Liver (tissue), 9 donors: ENCODE data around the gene NDUFB2. TPM values are rescaled to one million over a fixed set of nuclear protein-coding genes. Genes with fewer than 3 reads are reported as not detected.

Experiments used
- DNase-seq: peaks from one replicate; pipeline ENCODE4 v3.0.0-alpha.2; 2017; ENCODE audit warnings: low spot score
- H3K27ac ChIP-seq, 2 donors: one replicate each; pipeline ENCODE4 v1.7.0; 2013; ENCODE audit warnings: inconsistent platforms in 2 of 2, low read length in 2 of 2, control low read depth in 1 of 2, low read depth in 1 of 2, mild to moderate bottlenecking in 1 of 2
- H3K27me3 ChIP-seq, 4 donors: one replicate each; pipeline versions ENCODE4 v1.6.1 to v1.7.0; 2013; ENCODE audit warnings: low read length in 3 of 4, inconsistent platforms in 1 of 4, mild to moderate bottlenecking in 1 of 4, moderate library complexity in 1 of 4; ENCODE audit not compliant: control insufficient read depth in 4 of 4, insufficient read depth in 4 of 4
- H3K36me3 ChIP-seq, 4 donors: one replicate each; pipeline versions ENCODE4 v1.6.1 to v1.7.0; 2013; ENCODE audit warnings: low read length in 3 of 4, mild to moderate bottlenecking in 3 of 4, low read depth in 1 of 4, moderate library complexity in 1 of 4; ENCODE audit not compliant: control insufficient read depth in 4 of 4, insufficient read depth in 3 of 4
- H3K4me1 ChIP-seq, 4 donors: one replicate each; pipeline versions ENCODE4 v1.6.1 to v1.7.0; 2013; ENCODE audit warnings: low read length in 3 of 4, mild to moderate bottlenecking in 3 of 4, moderate library complexity in 1 of 4; ENCODE audit not compliant: control insufficient read depth in 4 of 4, insufficient read depth in 4 of 4
- H3K4me3 ChIP-seq, 3 donors: one replicate each; pipeline versions ENCODE4 v1.6.1 to v1.7.0; 2013; ENCODE audit warnings: low read length in 3 of 3, control low read depth in 1 of 3, low read depth in 1 of 3, mild to moderate bottlenecking in 1 of 3
- H3K9ac ChIP-seq, 2 donors: one replicate each; pipeline ENCODE4 v1.7.0; 2013; ENCODE audit warnings: low read length in 2 of 2, mild to moderate bottlenecking in 2 of 2, moderate library complexity in 2 of 2, control low read depth in 1 of 2, low read depth in 1 of 2
- H3K9me3 ChIP-seq, 4 donors: one replicate each; pipeline versions ENCODE4 v1.6.1 to v1.7.0; 2013; ENCODE audit warnings: low read length in 3 of 4; ENCODE audit not compliant: control insufficient read depth in 4 of 4
- ATF3 ChIP-seq: IDR thresholded peaks from 2 replicates; pipeline ENCODE4 v1.6.1; 2016; ENCODE audit warnings: antibody characterized with exemption
- CTCF ChIP-seq: fragments of 150-350 bp; IDR thresholded peaks from 2 replicates; pipeline ENCODE4 v1.5.1; 2017; ENCODE audit warnings: improper control_type of control experiment, low read depth, low read length; ENCODE audit not compliant: missing input control
- EGR1 ChIP-seq, 2 donors: IDR thresholded peaks; 2 replicates each; pipeline ENCODE4 v1.6.1; 2016 to 2018; ENCODE audit warnings: antibody characterized with exemption in 2 of 2, low read depth in 2 of 2
- FOXA1 ChIP-seq: IDR thresholded peaks from 2 replicates; pipeline ENCODE4 v1.6.1; 2016; ENCODE audit warnings: antibody characterized with exemption
- FOXA2 ChIP-seq: IDR thresholded peaks from 2 replicates; pipeline ENCODE4 v1.6.1; 2016; ENCODE audit warnings: antibody characterized with exemption
- GABPA ChIP-seq, 2 donors: IDR thresholded peaks in 1 of 2; conservative IDR thresholded peaks in 1 of 2; 2 replicates each; pipeline ENCODE4 v1.6.1; 2016; ENCODE audit warnings: antibody characterized with exemption in 2 of 2, mild to moderate bottlenecking in 1 of 2, moderate library complexity in 1 of 2
- HNF4A ChIP-seq, 2 donors: conservative IDR thresholded peaks; 2 replicates each; pipeline ENCODE4 v1.6.1; 2016; ENCODE audit warnings: antibody characterized with exemption in 2 of 2, mild to moderate bottlenecking in 2 of 2
- HNF4G ChIP-seq: IDR thresholded peaks from 2 replicates; pipeline ENCODE4 v1.6.1; 2016; ENCODE audit warnings: antibody characterized with exemption
- JUND ChIP-seq, 2 donors: IDR thresholded peaks; 2 replicates each; pipeline ENCODE4 v1.6.1; 2016; ENCODE audit warnings: antibody characterized with exemption in 2 of 2
- MAX ChIP-seq: IDR thresholded peaks from 2 replicates; pipeline ENCODE4 v1.6.1; 2016; ENCODE audit warnings: antibody characterized with exemption
- NR2F2 ChIP-seq: IDR thresholded peaks from 2 replicates; pipeline ENCODE4 v1.6.1; 2016; ENCODE audit warnings: antibody characterized with exemption
- RAD21 ChIP-seq, 2 donors: IDR thresholded peaks; 2 replicates each; pipeline ENCODE4 v1.6.1; 2016; ENCODE audit warnings: antibody characterized with exemption in 2 of 2, mild to moderate bottlenecking in 2 of 2
- REST ChIP-seq: IDR thresholded peaks from 2 replicates; pipeline ENCODE4 v1.6.1; 2016; ENCODE audit warnings: antibody characterized with exemption, mild to moderate bottlenecking
- RXRA ChIP-seq, 2 donors: IDR thresholded peaks; 2 replicates each; pipeline ENCODE4 v1.6.1; 2017 to 2018; ENCODE audit warnings: antibody characterized with exemption in 2 of 2, mild to moderate bottlenecking in 1 of 2
- SP1 ChIP-seq: IDR thresholded peaks from 2 replicates; pipeline ENCODE4 v1.6.1; 2018; ENCODE audit warnings: antibody characterized with exemption, mild to moderate bottlenecking
- TAF1 ChIP-seq: conservative IDR thresholded peaks from 2 replicates; pipeline ENCODE4 v1.6.1; 2016; ENCODE audit warnings: antibody characterized with exemption, mild to moderate bottlenecking
- YY1 ChIP-seq: IDR thresholded peaks from 2 replicates; pipeline ENCODE4 v1.6.1; 2016; ENCODE audit warnings: antibody characterized with exemption, mild to moderate bottlenecking
- ZBTB33 ChIP-seq: IDR thresholded peaks from 2 replicates; pipeline ENCODE4 v1.6.1; 2016; ENCODE audit warnings: antibody characterized with exemption
- WGBS: extraction: QIAGEN DNeasy Blood & Tissue Kit; methylation state at CpG from one replicate; pipeline ENCODE4 v1.1.7; 2013; 5-methylcytosine and 5-hydroxymethylcytosine counted together
- polyA plus RNA-seq, 2 donors: library from polyadenylated mRNA; stranded (reverse) in 1 of 2; unstranded in 1 of 2; fragments of 200-250 nt in 1 of 2; fragments of >200 nt in 1 of 2; fragmentation: Nextera tagmentation in 1 of 2; extraction: Ambion mirVana in 1 of 2; gene quantifications; one replicate each; pipeline versions ENCODE4 v1.2.1 to v1.2.3, GENCODE V29; 2013 to 2015
- total RNA-seq, 2 donors: library from RNA; depleted of rRNA; stranded (reverse); fragments of >200 nt; gene quantifications; one replicate each; pipeline ENCODE4 v1.2.3, GENCODE V29; 2014
- donor health status: healthy.
- donor health status: healthy.
- donor health status: healthy.
- donor health status: healthy.
- donor health status: healthy.

NDUFB2 gene
- total and polyA plus RNA-seq, 4 donors: 60.4 to 435 (median 150) TPM

GRCh38 chr7:140696024-140696679 lies 356 bp upstream of the NDUFB2 start (continued):
- no peak for TF ChIP-seq YY1

GRCh38 chr7:140697447-140698143 lies 1.1 kb downstream of the NDUFB2 start:
- Histone ChIP-seq H3K4me3 (peak overlapping the region; percentile 57 to 89 (median 87)), H3K9me3 (no peaks in the 10 kb centered on the region), H3K9ac (peak overlapping the region; percentile 33 to 63), H3K4me1 (peaks cover 7 to 23% (median 15%) of the 10 kb centered on the region in 4 donors), H3K27me3 (no peaks in the 10 kb centered on the region), H3K36me3 (no peaks in the 10 kb centered on the region), H3K27ac (peak overlapping the region; percentile 80 to 87)
- TF ChIP-seq ATF3: no peak
- no peak for TF ChIP-seq TAF1
- TF ChIP-seq ZBTB33: no peak
- TF ChIP-seq GABPA (IDR thresholded peaks at IDR 0.05 in 1 of 2, conservative IDR thresholded peaks at IDR 0.05 in 1 of 2): no peak
- TF ChIP-seq REST: no peak
- no peak for TF ChIP-seq MAX
- TF ChIP-seq RAD21 (IDR thresholded peaks at IDR 0.05): no peak
- no peak for TF ChIP-seq JUND (IDR thresholded peaks at IDR 0.05)
- no peak for TF ChIP-seq NR2F2
- TF ChIP-seq HNF4A (conservative IDR thresholded peaks at IDR 0.05): no peak
- no peak for TF ChIP-seq RXRA (IDR thresholded peaks at IDR 0.05)
- WGBS: 29% methylated on average over 24 of the region's 24 CpGs
- no peak for DNase-seq

- Histone ChIP-seq H3K9me3 (no peaks in the 10 kb centered on the region), H3K36me3 (peaks cover 0 to 3% (median 1%) of the 10 kb centered on the region in 4 donors), H3K4me1 (peaks cover 7 to 23% (median 15%) of the 10 kb centered on the region in 4 donors), H3K27me3 (no peaks in the 10 kb centered on the region), H3K27ac (no peak overlapping the region), H3K9ac (no peak overlapping the region), H3K4me3 (no peak overlapping the region)
- DNase-seq: no peak
- 90% methylated on average over 8 of the region's 8 CpGs for WGBS
- TF ChIP-seq ZBTB33 (no peak), SP1 (no peak), FOXA1 (no peak), HNF4A (conservative IDR thresholded peaks at IDR 0.05) (no peak), RXRA (IDR thresholded peaks at IDR 0.05) (no peak), ATF3 (no peak), JUND (IDR thresholded peaks at IDR 0.05) (no peak), FOXA2 (no peak), RAD21 (IDR thresholded peaks at IDR 0.05) (no peak), HNF4G (no peak), EGR1 (IDR thresholded peaks at IDR 0.05; ENCODE audit: low read depth in 2 of 2) (no peak), GABPA (IDR thresholded peaks at IDR 0.05 in 1 of 2, conservative IDR thresholded peaks at IDR 0.05 in 1 of 2) (no peak), CTCF (no peak), MAX (no peak), YY1 (no peak), NR2F2 (no peak)
These were observed 2.0 kb downstream of the NDUFB2 start for GRCh38 chr7:140698477-140698876.
